Neural progenitor cell (in vitro differentiated cells): ENCODE measurements around the gene CERS1. TPM values are rescaled to one million over a fixed set of nuclear protein-coding genes. Genes with fewer than 3 reads are reported as not detected.

ENCODE experiments used
- DNase-seq: peaks from one replicate; pipeline ENCODE4 v3.0.0-alpha.2; 2016; ENCODE audit warnings: low spot score
- H2AFZ ChIP-seq: fragments of 200-600 bp; sonication (generic); replicated peaks from 2 replicates; pipeline ENCODE4 v1.6.1; 2016; ENCODE audit warnings: antibody characterized with exemption
- H3F3A ChIP-seq: fragments of 200-600 bp; sonication (generic); 2 replicates; pipeline ENCODE4 v1.6.1; 2016; ENCODE audit warnings: antibody characterized with exemption, low read depth
- H3K27ac ChIP-seq: fragments of 200-600 bp; sonication (generic); 2 replicates; pipeline ENCODE4 v1.5.1; 2016; ENCODE audit warnings: mild to moderate bottlenecking
- H3K27me3 ChIP-seq: fragments of 200-600 bp; sonication (generic); 2 replicates; pipeline ENCODE4 v1.6.1; 2016; ENCODE audit warnings: mild to moderate bottlenecking, moderate library complexity
- H3K36me3 ChIP-seq: fragments of 200-600 bp; sonication (generic); 2 replicates; pipeline ENCODE4 v1.5.1; 2016
- H3K4me1 ChIP-seq: fragments of 200-600 bp; sonication (generic); 2 replicates; pipeline ENCODE4 v1.6.1; 2016; ENCODE audit warnings: mixed run types
- H3K4me2 ChIP-seq: fragments of 200-600 bp; sonication (generic); 2 replicates; pipeline ENCODE4 v1.6.1; 2016
- H3K4me3 ChIP-seq: fragments of 200-600 bp; sonication (generic); 2 replicates; pipeline ENCODE4 v1.5.1; 2016
- H3K79me2 ChIP-seq: fragments of 200-600 bp; sonication (generic); 2 replicates; pipeline ENCODE4 v1.6.1; 2016; ENCODE audit warnings: low read depth
- H3K9ac ChIP-seq: fragments of 200-600 bp; sonication (generic); 2 replicates; pipeline ENCODE4 v1.6.1; 2016
- H3K9me3 ChIP-seq: fragments of 200-600 bp; sonication (generic); 2 replicates; pipeline ENCODE4 v1.5.1; 2016; ENCODE audit warnings: low read depth
- H4K20me1 ChIP-seq: fragments of 200-600 bp; sonication (generic); 2 replicates; pipeline ENCODE4 v1.6.1; 2016; ENCODE audit warnings: low read depth
- H3K27ac Mint-ChIP-seq: 3 replicates; pipeline ENCODE4 v1.8.0; 2021; ENCODE audit warnings: mixed read lengths
- H3K27me3 Mint-ChIP-seq: 2 replicates; pipeline ENCODE4 v1.8.0; 2022; ENCODE audit warnings: low read depth, mild to moderate bottlenecking, inconsistent platforms, moderate library complexity, mixed read lengths; ENCODE audit not compliant: insufficient read depth
- H3K36me3 Mint-ChIP-seq: 3 replicates; pipeline ENCODE4 v1.8.0; 2021; ENCODE audit warnings: mixed read lengths
- H3K4me1 Mint-ChIP-seq: 3 replicates; pipeline ENCODE4 v1.8.0; 2021; ENCODE audit warnings: mixed read lengths
- H3K4me3 Mint-ChIP-seq: 3 replicates; pipeline ENCODE4 v1.8.0; 2021; ENCODE audit warnings: mild to moderate bottlenecking, moderate library complexity, mixed read lengths
- H3K9me3 Mint-ChIP-seq: 3 replicates; pipeline ENCODE4 v1.8.0; 2020; ENCODE audit warnings: mixed read lengths
- EZH2 ChIP-seq: fragments of 200-600 bp; sonication (generic); IDR thresholded peaks from 2 replicates; pipeline ENCODE4 v1.6.1; 2017; ENCODE audit warnings: antibody characterized with exemption, mild to moderate bottlenecking, moderate library complexity
- EZH2phosphoT487 ChIP-seq: fragments of 200-600 bp; sonication (generic); IDR thresholded peaks from 2 replicates; pipeline ENCODE4 v1.6.1; 2017; ENCODE audit warnings: antibody characterized with exemption
- total RNA-seq: library from RNA; depleted of rRNA; stranded (reverse); fragments of >200 nt; gene quantifications from 2 replicates; pipeline ENCODE4 v1.2.3, GENCODE V29; 2015; ENCODE audit warnings: low replicate concordance
- TF ChIP-seq, protein P1 (sequence below): fragments of 200-600 bp; sonication (generic); IDR thresholded peaks from 2 replicates; pipeline ENCODE4 v1.5.1; 2017; ENCODE audit warnings: antibody characterized with exemption, mild to moderate bottlenecking

CERS1 gene
- total RNA-seq, 1 donor from 2014 or later: 1.9 TPM

DNA sequence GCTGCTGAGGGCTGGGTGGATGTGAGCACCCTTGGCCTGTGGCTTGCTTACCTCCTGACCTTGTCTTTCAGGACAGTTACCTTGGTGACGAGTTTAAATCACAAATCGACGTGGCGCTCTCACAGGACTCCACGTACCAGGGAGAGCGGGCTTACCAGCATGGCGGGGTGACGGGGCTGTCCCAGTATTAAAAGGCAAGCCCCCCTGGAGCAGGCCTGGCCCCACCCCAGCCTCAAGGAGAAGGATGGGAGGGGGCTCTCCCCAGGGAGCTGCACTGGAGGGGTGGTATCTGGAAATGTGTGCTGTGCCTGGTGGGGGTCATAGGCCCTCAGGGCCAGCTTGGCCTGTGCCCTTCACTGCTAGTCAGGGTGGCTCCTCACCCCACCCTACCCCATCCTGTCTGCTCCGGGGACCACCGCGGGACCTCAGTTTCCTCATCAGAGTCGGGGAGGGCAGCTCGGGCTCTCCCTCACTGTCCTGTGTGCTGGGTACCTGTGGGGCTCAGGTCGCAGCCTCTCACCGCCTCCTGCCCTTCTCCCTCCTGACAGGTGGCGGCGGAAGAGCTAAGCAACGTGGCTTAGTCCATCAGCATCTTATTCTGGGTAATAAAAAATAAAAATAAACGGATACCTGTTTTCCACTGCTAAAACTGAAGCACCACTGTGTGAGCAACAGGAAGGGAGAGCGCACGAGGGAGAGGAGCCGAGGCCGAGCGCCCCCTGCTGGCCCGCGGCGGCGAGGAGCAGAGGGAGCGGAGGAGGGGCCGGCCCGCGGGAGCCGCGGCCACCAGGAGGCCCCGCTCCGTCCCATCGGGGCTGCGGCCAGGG lies 29.8 kb downstream of the CERS1 start:
- H2AFZ ChIP-seq: no peak overlapping the region
- H3K27ac ChIP-seq: no peak overlapping the region
- H3K9me3 ChIP-seq: no peaks in the 10 kb centered on the region
- H3K27ac Mint-ChIP-seq: no peak overlapping the region
- TF ChIP-seq, protein P1, sequence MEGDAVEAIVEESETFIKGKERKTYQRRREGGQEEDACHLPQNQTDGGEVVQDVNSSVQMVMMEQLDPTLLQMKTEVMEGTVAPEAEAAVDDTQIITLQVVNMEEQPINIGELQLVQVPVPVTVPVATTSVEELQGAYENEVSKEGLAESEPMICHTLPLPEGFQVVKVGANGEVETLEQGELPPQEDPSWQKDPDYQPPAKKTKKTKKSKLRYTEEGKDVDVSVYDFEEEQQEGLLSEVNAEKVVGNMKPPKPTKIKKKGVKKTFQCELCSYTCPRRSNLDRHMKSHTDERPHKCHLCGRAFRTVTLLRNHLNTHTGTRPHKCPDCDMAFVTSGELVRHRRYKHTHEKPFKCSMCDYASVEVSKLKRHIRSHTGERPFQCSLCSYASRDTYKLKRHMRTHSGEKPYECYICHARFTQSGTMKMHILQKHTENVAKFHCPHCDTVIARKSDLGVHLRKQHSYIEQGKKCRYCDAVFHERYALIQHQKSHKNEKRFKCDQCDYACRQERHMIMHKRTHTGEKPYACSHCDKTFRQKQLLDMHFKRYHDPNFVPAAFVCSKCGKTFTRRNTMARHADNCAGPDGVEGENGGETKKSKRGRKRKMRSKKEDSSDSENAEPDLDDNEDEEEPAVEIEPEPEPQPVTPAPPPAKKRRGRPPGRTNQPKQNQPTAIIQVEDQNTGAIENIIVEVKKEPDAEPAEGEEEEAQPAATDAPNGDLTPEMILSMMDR: peak; percentile 99
- TF ChIP-seq EZH2: no peak
- TF ChIP-seq EZH2phosphoT487: no peak
- peak; percentile 85 for DNase-seq
- no peak overlapping the region for H3K4me2 ChIP-seq
- peaks cover 10% of the 10 kb centered on the region for H3K36me3 Mint-ChIP-seq
- peaks cover 39% of the 10 kb centered on the region for H4K20me1 ChIP-seq
- H3K79me2 ChIP-seq: no peaks in the 10 kb centered on the region
- H3K9me3 Mint-ChIP-seq: no peaks in the 10 kb centered on the region
- no peak overlapping the region for H3K4me3 Mint-ChIP-seq
- H3K4me1 ChIP-seq: no peaks in the 10 kb centered on the region
- no peaks in the 10 kb centered on the region for H3K36me3 ChIP-seq
- H3K27me3 Mint-ChIP-seq: peaks cover 14% of the 10 kb centered on the region
- H3K4me1 Mint-ChIP-seq: peaks cover 4% of the 10 kb centered on the region
- H3K9ac ChIP-seq: no peak overlapping the region
- H3K4me3 ChIP-seq: no peak overlapping the region
- H3K27me3 ChIP-seq: no peaks in the 10 kb centered on the region
- peaks cover 13% of the 10 kb centered on the region for H3F3A ChIP-seq

DNA sequence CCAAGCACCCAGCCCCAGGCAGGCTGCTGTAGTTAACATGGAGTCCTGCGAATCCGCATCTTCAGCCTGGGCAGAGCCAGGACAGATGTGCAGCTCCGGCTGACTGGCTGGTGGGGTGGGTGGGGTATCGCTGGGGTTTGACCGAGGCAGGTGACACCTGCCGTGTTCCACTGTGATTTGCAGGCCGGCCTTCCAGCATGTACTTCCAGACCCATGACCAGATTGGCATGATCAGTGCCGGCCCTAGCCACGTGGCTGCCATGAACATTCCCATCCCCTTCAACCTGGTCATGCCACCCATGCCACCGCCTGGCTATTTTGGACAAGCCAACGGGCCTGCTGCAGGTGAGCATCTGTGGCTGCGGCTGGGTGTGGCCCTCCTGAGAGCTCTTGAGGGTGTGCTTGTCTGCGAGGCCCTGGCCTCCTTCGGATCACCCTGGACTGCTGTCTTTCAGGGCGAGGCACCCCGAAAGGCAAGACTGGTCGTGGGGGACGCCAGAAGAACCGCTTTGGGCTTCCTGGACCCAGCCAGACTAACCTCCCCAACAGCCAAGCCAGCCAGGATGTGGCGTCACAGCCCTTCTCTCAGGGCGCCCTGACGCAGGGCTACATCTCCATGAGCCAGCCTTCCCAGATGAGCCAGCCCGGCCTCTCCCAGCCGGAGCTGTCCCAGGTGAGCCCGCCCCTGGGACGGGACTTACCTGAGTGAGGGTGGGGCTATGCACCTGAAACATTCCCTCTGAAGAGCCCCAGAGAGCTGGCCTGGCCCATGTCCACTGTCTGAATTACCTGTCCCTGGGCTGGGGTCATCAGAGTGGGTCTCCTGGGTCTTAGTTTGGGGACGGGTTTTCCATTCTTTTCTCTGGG lies 30.6 kb downstream of the CERS1 start:
- DNase-seq: no peak
- Histone ChIP-seq H4K20me1 (peaks cover 34% of the 10 kb centered on the region), H3K4me2 (no peak overlapping the region), H3K9ac (no peak overlapping the region), H3K9me3 (no peaks in the 10 kb centered on the region), H3K27ac (no peak overlapping the region), H3K4me3 (no peak overlapping the region), H3K4me1 (no peaks in the 10 kb centered on the region), H3K36me3 (no peaks in the 10 kb centered on the region), H2AFZ (no peak overlapping the region), H3K79me2 (no peaks in the 10 kb centered on the region), H3F3A (peaks cover 13% of the 10 kb centered on the region), H3K27me3 (no peaks in the 10 kb centered on the region)
- no peak overlapping the region for H3K4me3 Mint-ChIP-seq
- peaks cover 14% of the 10 kb centered on the region for H3K27me3 Mint-ChIP-seq
- H3K27ac Mint-ChIP-seq: no peak overlapping the region
- H3K36me3 Mint-ChIP-seq: peaks cover 10% of the 10 kb centered on the region
- H3K4me1 Mint-ChIP-seq: peaks cover 4% of the 10 kb centered on the region
- no peaks in the 10 kb centered on the region for H3K9me3 Mint-ChIP-seq
- no peak for TF ChIP-seq EZH2
- TF ChIP-seq, protein P1: no peak
- TF ChIP-seq EZH2phosphoT487: no peak

DNA sequence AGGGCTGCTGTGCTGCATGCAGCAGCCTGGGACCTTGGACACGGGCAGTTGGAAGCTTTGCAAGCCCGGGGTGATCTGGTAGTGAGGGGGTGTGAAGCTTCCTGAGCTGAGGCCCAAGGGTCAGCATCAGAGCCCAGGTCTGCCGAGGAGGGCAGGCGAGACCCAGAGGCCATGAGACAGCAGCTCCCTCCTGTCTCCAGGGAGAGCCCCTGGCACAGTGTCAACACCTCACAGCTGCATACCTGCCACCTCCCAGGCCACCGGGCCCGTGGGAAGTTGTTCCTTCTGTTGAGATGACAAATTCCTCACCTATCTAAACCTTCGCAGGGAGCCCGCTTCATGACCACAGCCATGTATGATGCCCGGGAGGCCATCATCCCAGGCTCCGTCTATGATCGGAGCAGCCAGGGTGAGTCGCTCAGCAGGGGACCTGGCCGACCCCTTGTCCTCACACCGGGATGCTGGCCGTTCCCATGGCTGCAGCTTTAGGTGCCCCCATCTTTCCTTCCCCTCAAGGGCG lies 32.1 kb downstream of the CERS1 start:
- TF ChIP-seq EZH2: no peak
- TF ChIP-seq EZH2phosphoT487: no peak
- TF ChIP-seq, protein P1: no peak
- no peaks in the 10 kb centered on the region for H3K36me3 ChIP-seq

More for the DNA sequence above, 32.1 kb downstream of the CERS1 start:
- no peaks in the 10 kb centered on the region for H3K27me3 ChIP-seq
- H3K4me3 ChIP-seq: no peak overlapping the region
- DNase-seq: no peak
- H2AFZ ChIP-seq: no peak overlapping the region
- Mint-ChIP-seq H3K9me3 (no peaks in the 10 kb centered on the region), H3K36me3 (peaks cover 10% of the 10 kb centered on the region), H3K27me3 (peaks cover 14% of the 10 kb centered on the region), H3K27ac (no peak overlapping the region), H3K4me1 (peaks cover 4% of the 10 kb centered on the region), H3K4me3 (no peak overlapping the region)
- no peak overlapping the region for H3K4me2 ChIP-seq
- H3F3A ChIP-seq: peaks cover 13% of the 10 kb centered on the region
- H3K9ac ChIP-seq: no peak overlapping the region
- no peaks in the 10 kb centered on the region for H3K9me3 ChIP-seq
- peaks cover 41% of the 10 kb centered on the region for H4K20me1 ChIP-seq
- no peaks in the 10 kb centered on the region for H3K4me1 ChIP-seq
- H3K27ac ChIP-seq: no peak overlapping the region
- H3K79me2 ChIP-seq: no peaks in the 10 kb centered on the region
